Measurements from ENCODE around the gene MIOX. TPM values are rescaled to one million over a fixed set of nuclear protein-coding genes. Genes with fewer than 3 reads are reported as not detected.

MIOX gene
- total RNA-seq, 1 experiment from 2014 or later = not detected

DNA sequence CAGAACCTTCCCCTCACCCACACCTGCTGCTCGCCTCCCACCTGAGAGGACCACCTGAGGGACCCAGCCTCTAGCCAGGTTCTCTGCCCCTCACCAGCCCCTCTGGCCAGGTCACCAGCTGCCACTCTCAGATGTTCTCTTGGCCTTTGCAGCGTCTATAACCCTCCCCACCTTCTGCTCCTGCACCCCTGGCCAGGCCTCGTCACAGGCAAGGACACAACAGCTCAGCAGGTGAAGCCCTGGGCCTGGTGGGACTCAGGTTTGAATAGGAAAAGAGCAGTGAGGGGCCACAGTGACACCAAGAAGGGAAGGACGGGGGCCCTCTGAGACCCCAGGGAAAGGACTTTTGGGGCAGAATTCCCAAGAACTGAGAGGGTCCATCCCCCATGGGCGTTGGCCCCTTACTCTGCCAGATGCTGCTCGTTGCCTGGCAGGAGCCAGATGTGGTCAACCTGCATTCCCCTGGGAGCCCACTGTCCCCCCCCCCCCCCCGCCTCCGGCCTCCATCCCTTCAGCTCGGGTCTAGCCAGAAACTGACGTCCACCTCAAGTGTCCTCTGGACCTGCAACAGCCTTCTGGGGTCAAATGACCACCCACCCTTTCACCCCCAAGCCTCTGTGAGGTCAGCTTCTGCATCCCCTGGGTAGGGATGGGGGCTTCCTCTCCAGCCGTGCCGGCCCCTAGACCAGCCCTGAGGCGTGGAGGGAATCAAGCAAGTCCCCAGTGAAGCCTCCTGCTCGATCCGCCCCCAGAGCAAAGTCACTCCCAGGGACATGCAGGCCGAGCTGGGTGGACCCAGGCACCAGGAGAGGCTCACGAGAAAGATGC lies 40.6 kb upstream of the MIOX start:
- peaks cover 73% of the 10 kb centered on the region for H3K36me3 ChIP-seq
- no peak for DNase-seq (ENCODE audit: low read depth in 1 of 2, low spot score in 2 of 2)
- H3K4me1 ChIP-seq (replicated peaks) = no peaks in the 10 kb centered on the region
- no peak overlapping the region for H3K4me3 ChIP-seq
- no peak overlapping the region for H3K27ac ChIP-seq
- no peaks in the 10 kb centered on the region for H3K27me3 ChIP-seq (replicated peaks)
- H3K9me3 ChIP-seq (replicated peaks) = no peaks in the 10 kb centered on the region

DNA sequence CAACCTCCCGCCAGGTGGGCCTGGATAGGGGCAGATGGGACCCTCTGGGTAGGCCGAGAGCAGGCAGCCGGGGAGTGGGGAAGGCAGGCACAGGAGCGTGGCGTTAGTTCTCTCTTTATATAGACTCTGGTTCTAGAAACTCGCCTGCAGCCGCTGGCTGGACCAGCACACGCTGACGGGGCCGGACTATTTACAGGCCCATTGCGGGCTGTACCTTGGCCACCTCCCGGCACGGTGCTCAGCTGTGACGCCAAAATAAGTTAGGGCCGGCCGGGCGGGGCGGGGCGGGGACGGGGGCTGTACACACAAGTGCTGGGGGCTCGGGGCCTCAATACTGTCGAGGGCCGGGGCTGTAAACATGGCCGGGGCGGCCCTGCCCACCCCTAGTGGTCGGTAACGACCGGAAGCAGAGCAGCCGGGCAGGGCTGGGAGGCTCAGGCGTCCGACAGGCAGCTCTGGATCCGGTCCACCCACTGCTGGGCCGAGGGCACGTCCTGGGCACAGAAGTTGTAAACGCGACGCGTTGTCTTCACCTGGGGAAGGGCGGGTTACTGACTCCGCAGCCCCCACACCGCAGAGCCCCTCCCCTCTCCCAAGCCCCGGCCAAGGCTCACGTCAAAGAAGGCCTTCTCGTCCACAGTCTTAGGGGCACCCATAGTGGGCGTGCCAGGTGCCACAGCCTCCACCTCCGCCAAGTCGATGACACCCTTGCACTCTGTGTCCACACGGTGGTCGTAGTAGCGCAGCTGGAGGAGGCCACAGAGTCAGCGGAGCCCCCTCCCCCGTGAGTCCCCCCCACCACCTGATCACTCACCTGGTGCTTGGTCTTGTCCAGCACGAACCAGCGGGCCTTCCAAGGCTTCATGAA lies 39.7 kb upstream of the MIOX start:
- Histone ChIP-seq H3K27ac (no peak overlapping the region), H3K4me1 (replicated peaks) (no peaks in the 10 kb centered on the region), H3K4me3 (no peak overlapping the region), H3K9me3 (replicated peaks) (no peaks in the 10 kb centered on the region), H3K36me3 (peaks cover 71% of the 10 kb centered on the region), H3K27me3 (replicated peaks) (no peaks in the 10 kb centered on the region)
- no peak for DNase-seq (ENCODE audit: low read depth in 1 of 2, low spot score in 2 of 2)

DNA sequence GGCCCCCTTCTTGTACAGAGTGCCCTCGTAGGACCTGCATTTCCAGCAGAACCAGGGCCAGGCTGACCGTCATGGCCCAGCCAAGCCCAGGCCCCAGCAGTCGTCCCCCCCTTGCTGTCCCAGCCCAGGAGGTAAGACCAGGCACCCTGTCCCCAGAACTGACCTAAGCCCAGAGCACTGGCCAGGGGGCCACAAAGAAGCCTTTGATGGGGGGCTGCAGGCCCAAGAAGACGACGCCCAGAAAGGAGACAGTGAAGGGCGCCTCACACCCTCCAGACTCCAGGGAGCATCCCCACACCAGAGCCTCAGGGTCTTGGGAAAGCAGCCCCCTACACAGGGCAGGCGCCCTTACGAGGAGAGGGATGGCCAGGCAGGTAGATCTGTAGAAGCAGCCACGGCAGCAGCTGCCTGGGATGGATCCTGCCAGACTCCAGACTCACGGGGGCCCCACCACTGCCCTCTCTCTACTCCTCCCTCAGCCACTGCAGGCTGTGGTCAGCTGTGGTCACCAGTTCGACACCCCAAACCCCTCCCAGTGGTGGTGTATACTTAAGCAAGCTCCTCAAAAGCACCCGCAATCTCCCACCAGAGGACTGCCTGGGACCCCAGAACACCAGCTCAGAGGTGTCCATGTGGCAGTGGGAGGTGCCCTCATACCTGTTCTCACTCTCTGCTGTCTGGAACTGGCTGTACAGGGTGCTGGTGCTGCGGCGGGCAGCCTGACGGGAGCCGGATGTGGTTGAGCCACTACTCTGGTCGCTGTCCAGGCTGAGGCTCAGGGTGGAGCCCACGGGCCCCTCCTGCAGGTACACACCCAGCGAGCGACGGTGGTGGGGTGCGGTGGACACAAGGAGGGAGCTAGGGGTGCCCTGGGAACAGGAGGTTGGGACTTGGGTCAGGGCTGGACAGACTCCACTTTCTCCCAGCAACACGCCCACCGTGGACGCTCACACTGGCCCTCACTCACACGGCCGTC lies 38.8 kb upstream of the MIOX start:
- H3K4me3 ChIP-seq = no peak overlapping the region
- H3K27ac ChIP-seq = no peak overlapping the region
- no peaks in the 10 kb centered on the region for H3K9me3 ChIP-seq (replicated peaks)
- no peaks in the 10 kb centered on the region for H3K4me1 ChIP-seq (replicated peaks)
- peaks cover 73% of the 10 kb centered on the region for H3K36me3 ChIP-seq
- H3K27me3 ChIP-seq (replicated peaks) = no peaks in the 10 kb centered on the region
- DNase-seq (ENCODE audit: low read depth in 1 of 2, low spot score in 2 of 2) = no peak

DNA sequence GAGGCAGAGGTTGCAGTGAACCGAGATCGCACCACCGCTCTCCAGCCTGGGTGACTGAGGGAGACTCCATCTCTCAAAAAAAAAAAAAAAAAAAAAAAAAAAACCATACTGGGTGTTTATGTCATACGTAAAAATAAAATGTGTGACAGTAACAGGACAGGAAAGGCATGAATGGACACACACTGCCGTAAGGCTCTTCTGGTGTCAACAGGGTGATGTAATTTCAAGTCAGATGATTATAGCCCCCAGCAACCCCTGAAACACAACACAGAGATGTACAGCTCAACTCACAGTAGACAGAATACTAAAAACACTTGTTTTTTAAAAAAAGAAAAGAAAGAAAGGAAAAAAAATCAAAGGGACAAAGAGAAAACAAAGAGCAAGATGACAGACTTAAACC lies 34.0 kb upstream of the MIOX start:
- Histone ChIP-seq H3K9me3 (replicated peaks) (no peaks in the 10 kb centered on the region), H3K4me3 (no peak overlapping the region), H3K27me3 (replicated peaks) (no peaks in the 10 kb centered on the region), H3K4me1 (replicated peaks) (no peaks in the 10 kb centered on the region), H3K27ac (no peak overlapping the region), H3K36me3 (peaks cover 75% of the 10 kb centered on the region)
- DNase-seq (ENCODE audit: low read depth in 1 of 2, low spot score in 2 of 2) = no peak

DNA sequence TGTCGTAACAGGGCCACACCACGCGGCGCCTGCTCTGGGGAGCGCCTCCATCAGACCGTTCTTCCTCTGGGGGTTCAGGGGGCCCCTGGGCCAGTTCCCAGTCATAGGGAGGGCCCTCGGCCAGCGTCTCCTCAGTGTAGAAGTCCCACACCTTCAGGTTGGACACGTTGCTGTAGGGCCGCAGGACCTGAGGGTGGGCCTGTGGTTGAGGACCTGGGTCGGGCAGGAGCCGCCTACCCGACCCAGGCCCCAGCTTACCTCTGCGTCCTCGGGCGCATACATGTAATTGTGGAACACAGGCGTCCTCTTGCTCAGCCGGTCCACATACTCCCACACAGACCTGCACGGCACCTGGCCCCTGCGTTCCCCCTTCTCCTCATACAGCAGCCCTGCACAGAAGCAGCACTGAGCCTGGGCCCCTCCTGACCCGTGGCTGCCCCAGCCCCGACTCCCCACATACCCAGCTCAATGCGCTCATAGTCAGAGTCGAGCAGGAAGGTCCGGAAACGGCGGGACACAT lies 32.0 kb upstream of the MIOX start:
- peaks cover 77% of the 10 kb centered on the region for H3K36me3 ChIP-seq
- no peak for DNase-seq (ENCODE audit: low read depth in 1 of 2, low spot score in 2 of 2)
- H3K9me3 ChIP-seq (replicated peaks) = no peaks in the 10 kb centered on the region
- H3K27me3 ChIP-seq (replicated peaks) = no peaks in the 10 kb centered on the region
- H3K27ac ChIP-seq = no peak overlapping the region
- no peaks in the 10 kb centered on the region for H3K4me1 ChIP-seq (replicated peaks)
- H3K4me3 ChIP-seq = no peak overlapping the region

DNA sequence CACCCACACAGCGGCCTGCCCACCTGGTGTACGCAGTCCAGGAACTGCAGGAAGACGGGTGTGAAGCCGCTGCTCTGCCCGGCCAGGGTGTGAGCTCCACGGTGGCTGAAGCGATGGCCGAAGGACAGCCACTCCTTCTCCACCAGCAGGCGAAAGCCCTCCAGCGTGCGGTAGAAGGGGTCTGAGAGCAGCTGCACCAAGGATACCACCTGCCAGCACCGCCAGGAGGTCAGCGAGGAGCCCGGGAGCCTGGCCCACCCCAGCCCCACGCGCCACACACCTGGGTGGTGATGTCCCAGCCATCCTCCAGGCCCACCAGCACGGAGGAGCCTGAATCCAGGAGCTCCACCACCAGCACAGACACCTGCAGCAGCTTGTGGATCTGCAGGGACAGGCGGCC lies 31.5 kb upstream of the MIOX start:
- H3K27me3 ChIP-seq (replicated peaks) = no peaks in the 10 kb centered on the region
- H3K36me3 ChIP-seq = peaks cover 78% of the 10 kb centered on the region
- no peak overlapping the region for H3K4me3 ChIP-seq
- no peaks in the 10 kb centered on the region for H3K4me1 ChIP-seq (replicated peaks)
- H3K9me3 ChIP-seq (replicated peaks) = no peaks in the 10 kb centered on the region
- H3K27ac ChIP-seq = no peak overlapping the region
- no peak for DNase-seq (ENCODE audit: low read depth in 1 of 2, low spot score in 2 of 2)

DNA sequence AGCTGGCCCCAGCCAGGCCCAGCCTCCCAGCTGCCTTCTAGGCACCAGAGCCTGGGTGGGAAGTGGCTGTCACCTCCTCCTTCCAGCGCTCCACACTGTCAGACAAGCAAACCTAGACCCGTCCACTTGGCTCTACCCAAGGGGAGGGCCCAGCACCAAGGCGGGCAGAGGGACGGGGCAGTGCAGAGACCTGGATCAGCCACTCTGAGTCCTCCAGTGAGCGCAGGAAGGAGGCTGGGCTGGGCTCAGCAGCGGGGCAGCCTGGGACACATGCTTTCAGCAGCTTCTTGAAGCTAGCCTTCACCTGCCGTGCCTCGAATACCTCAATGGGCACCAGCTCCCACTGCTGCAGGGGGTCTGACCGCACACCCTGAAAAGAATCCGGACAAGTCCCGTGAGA lies 30.6 kb upstream of the MIOX start:
- Histone ChIP-seq H3K36me3 (peaks cover 83% of the 10 kb centered on the region), H3K27me3 (replicated peaks) (no peaks in the 10 kb centered on the region), H3K4me3 (no peak overlapping the region), H3K27ac (no peak overlapping the region), H3K4me1 (replicated peaks) (no peaks in the 10 kb centered on the region), H3K9me3 (replicated peaks) (no peaks in the 10 kb centered on the region)
- DNase-seq (ENCODE audit: low read depth in 1 of 2, low spot score in 2 of 2) = no peak

DNA sequence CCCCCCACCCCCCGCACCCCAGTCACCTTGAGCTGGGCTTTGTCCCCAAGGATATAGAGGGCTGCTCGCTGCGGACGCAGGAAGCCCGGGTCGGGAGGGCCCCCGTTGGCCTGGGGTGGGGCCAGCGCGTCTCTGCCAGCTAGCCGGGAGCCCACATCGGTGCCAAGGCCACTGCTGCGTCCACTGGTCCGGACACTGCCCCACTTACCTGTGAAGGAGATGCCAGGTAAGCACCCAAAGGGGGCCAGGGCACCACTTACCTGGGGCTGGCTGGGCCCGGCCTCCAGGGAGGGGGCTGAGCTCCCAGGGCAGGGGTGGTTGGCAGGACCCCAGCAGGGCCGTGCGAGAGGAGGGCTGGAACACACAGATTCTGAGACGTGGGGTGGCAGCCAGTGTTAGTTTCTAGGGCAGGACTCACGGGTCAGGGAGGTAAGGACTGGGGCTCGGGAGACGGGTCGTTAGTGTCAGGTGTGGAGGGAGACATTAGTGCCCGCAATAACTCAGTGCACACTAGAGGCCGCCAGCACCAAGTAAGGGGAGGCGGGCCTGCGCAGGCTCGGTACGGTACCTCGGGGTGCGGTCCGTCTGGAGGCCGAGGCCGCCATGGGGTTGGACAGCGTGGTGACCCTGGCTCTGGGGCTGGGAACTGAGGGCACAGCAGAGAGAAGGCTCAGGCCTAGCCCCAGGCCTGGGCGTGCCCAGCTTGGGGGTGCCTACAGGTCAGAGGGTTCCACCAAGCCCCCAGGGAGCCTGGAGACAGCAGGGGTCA lies 30.0 kb upstream of the MIOX start:
- Histone ChIP-seq H3K4me1 (replicated peaks) (no peaks in the 10 kb centered on the region), H3K4me3 (no peak overlapping the region), H3K9me3 (replicated peaks) (no peaks in the 10 kb centered on the region), H3K27me3 (replicated peaks) (no peaks in the 10 kb centered on the region), H3K27ac (no peak overlapping the region), H3K36me3 (peaks cover 85% of the 10 kb centered on the region)
- no peak for DNase-seq (ENCODE audit: low read depth in 1 of 2, low spot score in 2 of 2)

DNA sequence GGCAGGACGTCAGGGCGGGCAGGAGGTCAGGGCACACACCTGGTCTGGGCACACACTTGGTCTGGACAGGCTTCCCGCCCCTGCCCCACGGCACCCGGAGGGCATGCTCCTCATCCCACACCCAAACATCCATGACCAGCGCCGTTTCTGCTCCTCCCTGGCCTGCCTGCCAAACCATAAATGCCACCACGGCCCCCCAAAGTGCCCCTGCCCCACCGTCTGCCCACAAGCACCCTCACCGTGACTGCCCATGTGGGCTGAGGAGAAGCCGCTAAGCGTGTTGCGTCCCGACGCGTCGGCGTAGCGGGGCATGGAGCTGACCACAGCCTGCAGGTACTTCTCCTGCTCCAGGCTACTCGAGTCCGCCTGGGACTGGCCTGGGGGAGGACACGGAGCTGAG lies 27.6 kb upstream of the MIOX start:
- peaks cover 96% of the 10 kb centered on the region for H3K36me3 ChIP-seq
- no peaks in the 10 kb centered on the region for H3K4me1 ChIP-seq (replicated peaks)
- DNase-seq (ENCODE audit: low read depth in 1 of 2, low spot score in 2 of 2) = no peak
- no peak overlapping the region for H3K27ac ChIP-seq
- H3K4me3 ChIP-seq = no peak overlapping the region
- no peaks in the 10 kb centered on the region for H3K27me3 ChIP-seq (replicated peaks)
- H3K9me3 ChIP-seq (replicated peaks) = no peaks in the 10 kb centered on the region

DNA sequence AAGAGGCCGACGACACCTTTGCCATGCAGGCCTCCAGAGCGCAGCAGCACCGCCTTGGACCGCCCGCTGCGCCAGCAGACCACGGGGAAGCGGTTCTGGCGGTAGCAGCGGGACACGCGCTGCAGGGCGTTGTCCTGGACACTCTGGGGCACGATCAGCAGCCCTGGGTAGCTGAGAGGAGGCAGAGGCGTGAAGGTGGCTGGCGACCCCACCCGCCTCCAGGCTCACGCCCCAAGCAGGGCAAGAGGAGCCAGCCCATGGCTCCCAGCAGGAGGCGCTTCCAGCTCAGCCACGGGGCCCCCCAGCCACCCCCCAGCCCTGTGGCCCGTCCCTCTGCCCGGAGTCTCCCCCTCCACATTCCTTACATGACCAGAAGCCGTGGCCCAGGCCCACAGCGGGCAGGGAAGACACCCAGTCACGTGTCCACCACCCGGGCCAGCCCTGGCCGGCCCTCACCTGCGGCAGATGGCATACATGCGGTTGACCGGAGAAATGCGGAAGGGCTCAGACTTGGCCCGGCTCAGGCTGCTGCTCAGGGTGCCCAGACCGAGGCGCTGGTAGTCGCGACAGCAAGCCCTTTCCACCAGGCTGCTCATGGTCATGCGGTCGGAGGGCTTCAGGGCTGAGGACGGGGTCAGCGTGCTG lies 27.0 kb upstream of the MIOX start:
- Histone ChIP-seq H3K27ac (no peak overlapping the region), H3K9me3 (replicated peaks) (no peaks in the 10 kb centered on the region), H3K27me3 (replicated peaks) (no peaks in the 10 kb centered on the region), H3K4me3 (no peak overlapping the region), H3K36me3 (peaks cover 96% of the 10 kb centered on the region), H3K4me1 (replicated peaks) (no peaks in the 10 kb centered on the region)
- no peak for DNase-seq (ENCODE audit: low read depth in 1 of 2, low spot score in 2 of 2)

DNA sequence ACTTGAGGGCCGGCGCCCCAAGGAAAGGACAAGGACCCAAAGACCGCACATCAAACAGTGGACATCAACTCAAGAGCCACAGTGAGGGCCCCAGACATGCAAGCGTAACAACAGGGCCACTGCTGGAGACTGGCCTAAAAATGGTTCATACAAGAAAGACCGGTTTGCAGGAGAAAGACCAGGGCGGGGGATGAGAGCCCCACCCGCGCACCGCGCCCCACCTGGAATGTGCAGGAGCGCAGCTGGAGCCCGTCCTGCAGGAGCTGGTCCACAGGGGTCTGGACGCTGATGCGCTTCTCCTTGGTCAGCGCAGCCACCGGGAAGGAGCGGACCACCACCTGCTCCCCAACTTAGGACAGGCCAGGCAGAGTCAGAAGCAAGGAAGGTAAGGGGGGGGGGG lies 25.7 kb upstream of the MIOX start:
- DNase-seq (ENCODE audit: low read depth in 1 of 2, low spot score in 2 of 2) = no peak
- no peaks in the 10 kb centered on the region for H3K27me3 ChIP-seq (replicated peaks)
- H3K27ac ChIP-seq = no peak overlapping the region
- no peaks in the 10 kb centered on the region for H3K9me3 ChIP-seq (replicated peaks)
- peaks cover 96% of the 10 kb centered on the region for H3K36me3 ChIP-seq
- no peak overlapping the region for H3K4me3 ChIP-seq
- no peaks in the 10 kb centered on the region for H3K4me1 ChIP-seq (replicated peaks)

DNA sequence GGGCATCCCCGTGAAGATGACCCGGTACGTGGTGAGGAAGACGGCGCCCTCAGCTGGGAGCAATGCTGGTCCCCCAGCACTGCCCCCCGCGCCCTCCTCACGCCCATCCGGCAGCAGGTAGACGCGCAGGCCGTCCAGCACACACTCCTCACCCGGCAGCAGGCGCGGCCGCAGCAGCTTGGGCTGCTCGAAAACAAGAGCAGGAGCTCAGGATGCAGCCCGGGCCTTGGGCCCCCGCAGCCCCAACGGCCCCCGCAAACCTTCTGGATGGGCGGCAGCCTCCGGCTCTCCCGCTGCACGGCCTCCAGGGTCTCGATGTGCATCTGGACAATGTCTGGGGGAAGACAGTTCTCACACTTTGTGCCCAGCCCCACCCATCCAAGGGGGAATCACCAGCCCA lies 25.1 kb upstream of the MIOX start:
- peaks cover 98% of the 10 kb centered on the region for H3K36me3 ChIP-seq
- H3K4me1 ChIP-seq (replicated peaks) = no peaks in the 10 kb centered on the region
- DNase-seq (ENCODE audit: low read depth in 1 of 2, low spot score in 2 of 2) = no peak
- no peak overlapping the region for H3K4me3 ChIP-seq
- no peak overlapping the region for H3K27ac ChIP-seq
- no peaks in the 10 kb centered on the region for H3K9me3 ChIP-seq (replicated peaks)
- H3K27me3 ChIP-seq (replicated peaks) = no peaks in the 10 kb centered on the region
